ENCODE measurements around the gene ADAMTS9.

The ADAMTS9 gene

GRCh38 chr3:64673159-64673715 is 14.6 kb downstream of the ADAMTS9 start:
- DNase-seq (ENCODE audit: low read depth, low spot score), result no peak
- no peak for TF ChIP-seq CTCF (IDR thresholded peaks at IDR 0.05; ENCODE audit: low read depth, low read length)
- H3K4me3 ChIP-seq (ENCODE audit: low read depth, low read length), result no peak overlapping the region
- in situ Hi-C loops (cut with HindIII; ENCODE audit: low sequenced_read_pairs), result no loop called here

GRCh38 chr3:64668582-64669510 is 19.0 kb downstream of the ADAMTS9 start:
- in situ Hi-C loops (cut with HindIII; ENCODE audit: low sequenced_read_pairs), result no loop called here
- DNase-seq (ENCODE audit: low read depth, low spot score), result no peak
- no peak for TF ChIP-seq CTCF (IDR thresholded peaks at IDR 0.05; ENCODE audit: low read depth, low read length)
- no peak overlapping the region for H3K4me3 ChIP-seq (ENCODE audit: low read depth, low read length)

- in situ Hi-C loops (cut with HindIII; ENCODE audit: low sequenced_read_pairs), result no loop called here
- H3K4me3 ChIP-seq (ENCODE audit: low read depth, low read length), result no peak overlapping the region
- no peak for TF ChIP-seq CTCF (IDR thresholded peaks at IDR 0.05; ENCODE audit: low read depth, low read length)
- no peak for DNase-seq (ENCODE audit: low read depth, low spot score)
Observed at GRCh38 chr3:64667887-64668581, 19.8 kb downstream of the ADAMTS9 start.

- H3K4me3 ChIP-seq (ENCODE audit: low read depth, low read length), result no peak overlapping the region
- in situ Hi-C loops (cut with HindIII; ENCODE audit: low sequenced_read_pairs), result no loop called here
- TF ChIP-seq CTCF (IDR thresholded peaks at IDR 0.05; ENCODE audit: low read depth, low read length), result no peak
- DNase-seq (ENCODE audit: low read depth, low spot score), result no peak
Observed at GRCh38 chr3:64667138-64667537, 20.7 kb downstream of the ADAMTS9 start.

GRCh38 chr3:64666171-64666588 is 21.6 kb downstream of the ADAMTS9 start:
- TF ChIP-seq CTCF (IDR thresholded peaks at IDR 0.05; ENCODE audit: low read depth, low read length), result no peak
- no peak for DNase-seq (ENCODE audit: low read depth, low spot score)
- in situ Hi-C loops (cut with HindIII; ENCODE audit: low sequenced_read_pairs), result no loop called here
- H3K4me3 ChIP-seq (ENCODE audit: low read depth, low read length), result no peak overlapping the region

GRCh38 chr3:64664397-64664796 is 23.4 kb downstream of the ADAMTS9 start:
- H3K4me3 ChIP-seq (ENCODE audit: low read depth, low read length), result no peak overlapping the region
- no peak for TF ChIP-seq CTCF (IDR thresholded peaks at IDR 0.05; ENCODE audit: low read depth, low read length)
- DNase-seq (ENCODE audit: low read depth, low spot score), result no peak
- in situ Hi-C loops (cut with HindIII; ENCODE audit: low sequenced_read_pairs), result no loop called here
